HG03064 (cell line): ENCODE data around the gene NDUFS6.

Source experiments
- ATAC-seq: cut with Tn5 transposase; IDR thresholded peaks from one replicate; pipeline ENCODE4 v1.9.1; 2021; ENCODE audit warnings: low read depth; ENCODE audit not compliant: unreplicated experiment

NDUFS6 gene

GRCh38 chr5:1801222-1801966 lies at the start of gene NDUFS6:
Gene NDUFS6 (plus strand): TSS chr5:1801407. CDS start chr5:1801418, 11 bp downstream.
- peak; percentile 58 for ATAC-seq

- ATAC-seq, result no peak
Measured at GRCh38 chr5:1751864-1752822, 49.1 kb upstream of the NDUFS6 start.

DNA sequence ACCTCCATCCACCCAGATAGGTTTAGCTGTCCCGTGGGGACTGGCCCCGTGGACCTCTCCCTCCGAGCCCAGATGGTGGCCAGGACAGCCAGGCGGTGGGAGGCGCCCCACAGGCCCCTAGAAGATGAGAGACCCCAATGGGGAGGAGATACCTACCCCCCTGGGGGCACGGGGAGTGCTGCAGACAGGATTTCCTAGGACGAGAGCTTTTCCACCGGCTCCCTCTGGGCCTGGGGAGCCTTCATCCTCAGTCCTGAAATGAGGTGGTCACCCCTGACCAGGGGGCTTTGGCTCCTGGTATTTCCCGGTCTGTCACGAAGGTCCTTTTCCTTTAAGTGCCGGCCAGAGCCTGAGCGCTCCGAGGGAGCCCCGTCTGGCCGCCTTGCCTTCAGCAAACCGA lies 48.3 kb upstream of the NDUFS6 start:
- no peak for ATAC-seq

DNA sequence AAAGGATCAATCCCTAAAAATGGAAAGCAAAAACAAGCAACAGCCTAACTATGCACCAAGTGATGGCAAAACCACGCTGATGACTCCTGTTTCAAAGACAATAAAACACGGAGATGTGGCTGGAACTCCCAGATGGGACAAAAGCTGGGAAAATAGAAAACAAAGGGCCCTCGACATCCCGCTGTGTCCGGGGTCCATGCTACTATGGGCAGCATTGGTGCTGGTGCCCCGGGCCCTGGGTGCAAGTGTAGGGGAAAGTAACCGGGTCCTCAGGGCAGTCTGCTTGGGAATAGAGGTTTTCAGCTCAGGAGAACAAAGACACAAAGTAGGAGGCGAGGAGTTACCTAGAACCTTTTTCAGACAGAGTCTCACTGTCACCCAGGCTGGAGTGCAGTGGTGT lies 47.7 kb upstream of the NDUFS6 start:
- ATAC-seq, result no peak

- ATAC-seq, result no peak
Measured at GRCh38 chr5:1754531-1755220, 46.5 kb upstream of the NDUFS6 start.

GRCh38 chr5:1755321-1755949 lies 45.8 kb upstream of the NDUFS6 start:
- no peak for ATAC-seq

GRCh38 chr5:1756481-1756880 lies 44.7 kb upstream of the NDUFS6 start:
- ATAC-seq, result no peak

DNA sequence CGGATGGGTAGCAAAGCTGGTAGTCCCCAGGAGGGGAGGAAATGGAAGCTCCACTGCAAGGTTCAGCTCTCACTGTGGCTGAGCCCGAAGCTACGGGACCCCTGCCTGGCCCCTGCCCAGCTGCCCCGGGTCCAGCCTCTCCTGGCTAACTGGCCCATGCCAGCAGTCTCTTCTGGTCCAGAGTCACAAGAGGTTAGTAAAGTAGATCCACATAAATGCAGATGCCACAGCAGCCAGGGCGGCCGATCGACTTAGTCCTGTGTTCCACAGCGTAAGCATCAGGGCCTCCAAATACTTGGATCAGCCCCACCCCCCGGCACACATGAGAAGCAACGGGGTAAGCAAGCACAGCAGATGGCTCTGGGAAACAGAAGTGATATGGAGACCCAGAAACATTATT lies 43.7 kb upstream of the NDUFS6 start:
- ATAC-seq, result no peak

GRCh38 chr5:1758574-1758973 lies 42.6 kb upstream of the NDUFS6 start:
- ATAC-seq, result no peak

- no peak for ATAC-seq
Measured at GRCh38 chr5:1759378-1759970, 41.7 kb upstream of the NDUFS6 start.

DNA sequence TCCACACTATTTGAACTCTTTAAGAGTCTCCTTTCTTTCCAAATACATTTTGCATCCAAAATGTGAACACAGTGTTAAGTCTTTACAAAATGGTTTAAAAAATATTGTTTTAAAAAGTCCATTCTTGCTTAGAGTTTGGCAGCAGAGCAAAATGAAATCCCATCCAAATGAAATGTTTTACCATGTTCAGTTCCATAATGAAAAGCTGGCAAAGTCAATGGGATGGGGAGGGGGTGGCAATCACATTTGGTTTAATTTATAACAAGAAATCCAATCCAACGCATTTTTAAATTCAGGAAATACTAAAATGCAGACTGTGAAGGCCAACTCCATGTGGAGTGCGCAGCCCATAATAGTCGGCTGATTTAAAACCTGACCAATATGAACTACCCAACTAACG lies 41.0 kb upstream of the NDUFS6 start:
- no peak for ATAC-seq

DNA sequence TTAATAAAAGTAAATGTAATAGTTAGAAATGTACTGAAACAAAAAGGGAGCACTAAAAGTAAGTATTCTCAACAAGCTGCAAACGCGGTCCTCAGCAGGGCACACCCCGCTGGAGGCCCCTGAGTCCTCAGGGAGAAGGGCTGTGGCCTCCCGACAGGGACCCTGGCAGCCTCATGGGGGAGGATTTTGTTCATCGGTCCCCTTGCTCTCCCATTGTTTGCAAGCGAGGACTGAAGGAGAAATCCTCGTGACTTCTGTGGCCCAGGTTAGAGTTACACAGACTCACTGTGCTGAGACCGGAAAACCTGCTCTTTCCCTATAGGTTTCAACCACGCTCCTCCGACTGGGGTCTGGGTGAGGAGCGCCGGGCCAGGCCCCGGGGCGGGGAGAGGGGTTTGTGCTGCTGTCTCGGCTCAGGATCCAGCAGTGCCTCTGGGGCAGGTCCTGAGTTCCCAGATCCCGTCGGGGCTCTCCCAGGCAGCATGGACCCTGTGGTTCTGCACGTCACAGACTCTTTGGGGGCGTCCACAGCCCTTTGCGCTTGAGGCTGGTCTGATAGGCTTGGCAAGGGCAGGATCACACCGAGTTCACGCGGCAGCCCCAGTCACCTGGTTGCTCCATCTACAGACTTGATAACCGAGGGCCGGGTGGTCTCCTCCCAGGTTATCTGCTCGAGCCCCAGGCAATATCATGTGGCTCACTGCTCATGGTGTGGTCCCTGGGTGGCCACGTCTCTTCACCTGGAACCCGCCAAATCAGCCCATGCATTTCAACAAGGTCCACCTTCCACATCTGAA lies 40.4 kb upstream of the NDUFS6 start:
- no peak for ATAC-seq

- ATAC-seq, result no peak
Measured at GRCh38 chr5:1761453-1761755, 39.8 kb upstream of the NDUFS6 start.

DNA sequence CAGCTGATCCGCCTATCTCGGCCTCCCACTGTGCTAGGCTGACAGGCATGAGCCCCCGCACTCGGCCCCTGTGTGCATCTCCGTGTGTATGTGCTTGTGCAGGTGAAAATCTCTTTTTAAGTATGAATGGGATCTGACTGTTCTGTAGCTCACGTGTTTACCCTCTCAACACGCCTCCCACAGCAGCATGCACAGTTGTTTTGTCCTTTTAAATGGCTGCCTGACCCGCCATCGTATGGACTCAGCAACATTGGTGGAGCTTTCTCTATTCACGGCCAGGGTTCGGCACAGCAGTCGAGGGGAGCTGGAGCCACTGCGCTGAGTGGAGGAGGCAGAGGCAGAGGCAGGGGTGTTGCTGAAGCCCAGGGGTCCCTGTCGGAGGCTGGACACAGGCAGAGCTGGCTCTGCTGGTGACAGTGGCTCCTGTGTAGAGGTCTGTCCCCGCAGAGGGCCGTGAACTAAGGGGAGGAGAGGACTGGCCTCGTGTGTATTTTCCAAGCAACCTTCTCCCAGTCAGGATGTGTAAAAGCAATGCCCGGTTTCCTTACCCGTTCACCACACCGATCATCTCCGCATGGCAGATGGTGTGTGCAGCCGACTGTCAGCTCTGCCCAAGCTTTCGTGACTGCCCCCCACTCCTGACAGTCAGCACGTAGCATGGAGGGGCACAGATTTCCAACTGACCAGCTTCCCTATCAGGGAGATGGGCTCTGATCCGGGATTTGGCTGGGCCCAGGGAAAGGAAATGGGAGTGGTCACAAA lies 38.9 kb upstream of the NDUFS6 start:
- ATAC-seq, result no peak

- no peak for ATAC-seq
Measured at GRCh38 chr5:1762883-1763547, 38.2 kb upstream of the NDUFS6 start.

DNA sequence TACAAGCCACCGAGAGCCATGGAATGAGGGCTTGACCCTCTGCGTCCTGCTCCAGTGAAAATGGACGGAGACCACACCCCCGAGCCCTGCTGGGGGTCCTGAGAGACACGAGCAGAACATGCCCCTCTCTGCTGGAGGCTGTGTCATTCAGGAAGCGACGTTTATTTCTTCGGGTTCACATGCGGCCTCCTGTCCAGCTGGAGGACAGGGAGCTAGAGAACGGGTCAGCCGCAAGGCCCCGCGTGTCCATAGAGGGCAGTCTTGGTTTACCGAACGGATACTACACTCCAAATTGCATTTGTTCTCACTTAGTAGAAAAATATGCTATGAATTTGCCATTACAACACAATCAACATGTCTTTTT lies 37.7 kb upstream of the NDUFS6 start:
- ATAC-seq, result no peak

- no peak for ATAC-seq
Measured at GRCh38 chr5:1763960-1764605, 37.1 kb upstream of the NDUFS6 start.

GRCh38 chr5:1764606-1764960 lies 36.6 kb upstream of the NDUFS6 start:
- no peak for ATAC-seq
